ENCODE measurements around the gene SRGAP1.

Gene SRGAP1

DNA sequence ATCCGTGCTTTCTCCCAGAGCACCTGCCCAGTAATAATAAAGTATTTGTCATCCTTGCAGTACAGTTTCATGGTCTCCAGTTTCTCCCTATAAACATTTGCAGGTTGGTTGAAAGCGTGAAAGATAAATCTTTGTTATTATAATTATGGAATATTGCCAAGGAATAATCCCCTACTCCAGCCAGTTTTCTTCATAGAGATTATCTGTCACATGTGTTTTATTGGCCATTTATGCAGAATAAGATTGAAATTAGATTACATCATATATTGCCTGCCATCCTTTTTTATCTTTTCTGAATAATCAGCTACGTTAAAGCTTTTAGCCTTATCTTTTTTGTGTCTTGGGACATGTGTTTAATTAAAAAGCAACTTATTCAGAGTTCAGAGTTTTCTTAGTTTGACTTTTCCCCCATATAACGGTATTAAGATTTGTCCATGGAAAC is 209.6 kb downstream of the SRGAP1 start:
- peaks cover 4% of the 10 kb centered on the region for H3K36me3 ChIP-seq (replicated peaks)
- no peak overlapping the region for H3K27ac ChIP-seq
- in situ Hi-C loops (cut with HindIII; ENCODE audit: low pct_ligation_motif_present, low sequenced_read_pairs) = no loop called here
- H3K27me3 ChIP-seq (replicated peaks) = no peaks in the 10 kb centered on the region
- TF ChIP-seq, protein P1, sequence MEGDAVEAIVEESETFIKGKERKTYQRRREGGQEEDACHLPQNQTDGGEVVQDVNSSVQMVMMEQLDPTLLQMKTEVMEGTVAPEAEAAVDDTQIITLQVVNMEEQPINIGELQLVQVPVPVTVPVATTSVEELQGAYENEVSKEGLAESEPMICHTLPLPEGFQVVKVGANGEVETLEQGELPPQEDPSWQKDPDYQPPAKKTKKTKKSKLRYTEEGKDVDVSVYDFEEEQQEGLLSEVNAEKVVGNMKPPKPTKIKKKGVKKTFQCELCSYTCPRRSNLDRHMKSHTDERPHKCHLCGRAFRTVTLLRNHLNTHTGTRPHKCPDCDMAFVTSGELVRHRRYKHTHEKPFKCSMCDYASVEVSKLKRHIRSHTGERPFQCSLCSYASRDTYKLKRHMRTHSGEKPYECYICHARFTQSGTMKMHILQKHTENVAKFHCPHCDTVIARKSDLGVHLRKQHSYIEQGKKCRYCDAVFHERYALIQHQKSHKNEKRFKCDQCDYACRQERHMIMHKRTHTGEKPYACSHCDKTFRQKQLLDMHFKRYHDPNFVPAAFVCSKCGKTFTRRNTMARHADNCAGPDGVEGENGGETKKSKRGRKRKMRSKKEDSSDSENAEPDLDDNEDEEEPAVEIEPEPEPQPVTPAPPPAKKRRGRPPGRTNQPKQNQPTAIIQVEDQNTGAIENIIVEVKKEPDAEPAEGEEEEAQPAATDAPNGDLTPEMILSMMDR (IDR thresholded peaks at IDR 0.05; ENCODE audit: low read depth, low read length, missing control alignments) = no peak
- no peak for DNase-seq
- H3K4me3 ChIP-seq (ENCODE audit: low read depth, low read length) = no peak overlapping the region

DNA sequence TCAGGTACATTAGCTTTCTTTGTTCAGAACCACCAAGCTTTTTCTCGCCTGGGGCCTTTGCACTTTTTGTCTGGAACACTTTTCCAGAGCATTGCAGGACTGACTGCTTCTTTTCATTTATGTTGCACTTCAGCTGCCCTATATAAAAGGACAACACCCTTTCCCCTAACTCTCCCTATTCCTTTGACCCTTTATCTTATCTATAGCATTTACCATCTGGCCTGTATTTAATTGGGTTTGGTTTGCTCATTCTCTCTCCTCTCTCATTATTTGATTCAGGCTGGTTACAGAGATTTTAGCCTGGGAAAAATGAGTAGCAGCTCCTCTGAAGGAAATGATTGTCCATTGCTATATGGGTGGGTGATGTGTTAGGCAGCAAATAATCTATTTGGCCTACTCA is 212.2 kb downstream of the SRGAP1 start:
- no peak for DNase-seq
- no peak overlapping the region for H3K27ac ChIP-seq
- TF ChIP-seq, protein P1 (IDR thresholded peaks at IDR 0.05; ENCODE audit: low read depth, low read length, missing control alignments) = no peak
- H3K4me3 ChIP-seq (ENCODE audit: low read depth, low read length) = no peak overlapping the region
- no peaks in the 10 kb centered on the region for H3K36me3 ChIP-seq (replicated peaks)
- in situ Hi-C loops (cut with HindIII; ENCODE audit: low pct_ligation_motif_present, low sequenced_read_pairs) = no loop called here
- no peaks in the 10 kb centered on the region for H3K27me3 ChIP-seq (replicated peaks)

- DNase-seq = no peak
- in situ Hi-C loops (cut with HindIII; ENCODE audit: low pct_ligation_motif_present, low sequenced_read_pairs) = no loop called here
Observed at GRCh38 chr12:64057706-64058105, 213.2 kb downstream of the SRGAP1 start.

DNA sequence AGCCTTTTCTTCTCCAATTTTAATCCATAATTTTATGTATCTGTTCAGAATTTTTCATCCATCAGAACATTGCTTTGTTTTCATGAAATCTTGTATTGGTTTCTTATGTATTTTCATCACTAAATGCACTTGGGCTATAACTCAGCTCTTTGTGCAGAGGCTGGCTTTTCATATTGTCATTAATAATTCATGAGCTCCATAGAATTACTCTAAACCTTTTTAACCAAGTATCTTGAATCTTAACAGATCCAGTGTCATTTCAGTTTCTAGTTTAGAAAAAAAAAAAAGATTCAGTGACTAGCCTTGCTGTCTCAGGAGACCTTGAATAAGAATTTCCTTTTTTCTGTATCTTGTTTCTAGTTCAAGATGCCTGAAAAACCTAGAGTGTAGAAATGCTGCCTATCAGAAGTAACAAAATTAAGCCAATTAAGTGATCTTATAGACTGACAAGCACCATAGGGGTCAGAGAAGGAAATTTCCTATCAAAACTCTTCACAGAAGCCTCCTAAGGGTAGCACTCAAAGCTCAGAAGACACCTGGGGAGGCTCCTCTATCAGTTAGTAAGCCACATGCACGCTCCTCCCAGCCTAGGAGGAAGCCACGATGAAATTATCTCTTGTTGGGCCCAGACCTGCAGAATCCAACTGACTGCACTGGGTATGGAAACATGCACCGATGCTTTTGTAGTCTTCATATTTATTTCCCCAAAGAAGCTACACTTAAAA is 214.2 kb downstream of the SRGAP1 start:
- no peak overlapping the region for H3K27ac ChIP-seq
- no peak for DNase-seq
- H3K27me3 ChIP-seq (replicated peaks) = no peaks in the 10 kb centered on the region
- no peaks in the 10 kb centered on the region for H3K36me3 ChIP-seq (replicated peaks)
- TF ChIP-seq, protein P1 (IDR thresholded peaks at IDR 0.05; ENCODE audit: low read depth, low read length, missing control alignments) = no peak
- no peak overlapping the region for H3K4me3 ChIP-seq (ENCODE audit: low read depth, low read length)
- in situ Hi-C loops (cut with HindIII; ENCODE audit: low pct_ligation_motif_present, low sequenced_read_pairs) = no loop called here

More at GRCh38 chr12:64057706-64058105, 213.2 kb downstream of the SRGAP1 start:
- no peaks in the 10 kb centered on the region for H3K27me3 ChIP-seq (replicated peaks)
- H3K27ac ChIP-seq = no peak overlapping the region
- TF ChIP-seq, protein P1 (IDR thresholded peaks at IDR 0.05; ENCODE audit: low read depth, low read length, missing control alignments) = no peak
- no peak overlapping the region for H3K4me3 ChIP-seq (ENCODE audit: low read depth, low read length)
- H3K36me3 ChIP-seq (replicated peaks) = no peaks in the 10 kb centered on the region

DNA sequence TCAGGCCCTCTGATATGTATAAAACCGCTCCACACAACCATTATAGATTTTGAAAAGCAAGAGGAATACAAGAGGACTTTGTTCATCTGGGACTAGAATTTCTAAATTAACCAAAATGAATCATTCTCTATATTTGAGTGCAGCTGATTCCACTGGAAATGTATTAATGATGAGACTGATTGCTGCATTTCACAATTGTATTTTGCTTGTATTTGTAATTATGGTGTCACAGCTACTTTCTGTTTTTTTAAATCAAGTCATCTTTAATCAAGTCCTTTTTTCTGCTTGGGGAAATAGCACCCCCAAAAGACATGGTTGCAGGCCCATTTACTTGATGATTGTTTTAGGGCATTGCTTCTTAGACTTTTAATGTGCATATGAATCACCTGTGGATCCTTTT is 215.2 kb downstream of the SRGAP1 start:
- in situ Hi-C loops (cut with HindIII; ENCODE audit: low pct_ligation_motif_present, low sequenced_read_pairs) = no loop called here
- TF ChIP-seq, protein P1 (IDR thresholded peaks at IDR 0.05; ENCODE audit: low read depth, low read length, missing control alignments) = no peak

More for the DNA sequence above, 215.2 kb downstream of the SRGAP1 start:
- DNase-seq = no peak
- peaks cover 3% of the 10 kb centered on the region for H3K36me3 ChIP-seq (replicated peaks)
- no peaks in the 10 kb centered on the region for H3K27me3 ChIP-seq (replicated peaks)
- no peak overlapping the region for H3K27ac ChIP-seq
- H3K4me3 ChIP-seq (ENCODE audit: low read depth, low read length) = no peak overlapping the region
